ENCODE measurements around the gene HOXD8.

The HOXD8 gene

GRCh38 chr2:176130957-176131847 is 1.7 kb downstream of the HOXD8 start:
- DNase-seq = no peak

DNA sequence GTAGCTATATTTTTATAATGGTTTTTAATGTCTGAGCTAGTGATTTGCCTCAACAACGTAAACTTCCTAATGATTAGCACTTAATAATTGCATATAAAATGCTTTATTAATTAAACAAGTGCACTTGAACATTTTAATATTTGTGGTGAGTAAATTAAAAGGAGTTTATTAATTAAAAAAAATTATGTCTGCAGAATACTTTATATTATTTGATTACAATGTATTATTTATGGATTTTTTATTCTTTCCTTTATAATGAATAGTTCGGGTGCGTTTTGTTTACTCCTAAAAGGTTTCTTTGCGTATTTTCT is 2.3 kb downstream of the HOXD8 start:
- no peak for DNase-seq

DNA sequence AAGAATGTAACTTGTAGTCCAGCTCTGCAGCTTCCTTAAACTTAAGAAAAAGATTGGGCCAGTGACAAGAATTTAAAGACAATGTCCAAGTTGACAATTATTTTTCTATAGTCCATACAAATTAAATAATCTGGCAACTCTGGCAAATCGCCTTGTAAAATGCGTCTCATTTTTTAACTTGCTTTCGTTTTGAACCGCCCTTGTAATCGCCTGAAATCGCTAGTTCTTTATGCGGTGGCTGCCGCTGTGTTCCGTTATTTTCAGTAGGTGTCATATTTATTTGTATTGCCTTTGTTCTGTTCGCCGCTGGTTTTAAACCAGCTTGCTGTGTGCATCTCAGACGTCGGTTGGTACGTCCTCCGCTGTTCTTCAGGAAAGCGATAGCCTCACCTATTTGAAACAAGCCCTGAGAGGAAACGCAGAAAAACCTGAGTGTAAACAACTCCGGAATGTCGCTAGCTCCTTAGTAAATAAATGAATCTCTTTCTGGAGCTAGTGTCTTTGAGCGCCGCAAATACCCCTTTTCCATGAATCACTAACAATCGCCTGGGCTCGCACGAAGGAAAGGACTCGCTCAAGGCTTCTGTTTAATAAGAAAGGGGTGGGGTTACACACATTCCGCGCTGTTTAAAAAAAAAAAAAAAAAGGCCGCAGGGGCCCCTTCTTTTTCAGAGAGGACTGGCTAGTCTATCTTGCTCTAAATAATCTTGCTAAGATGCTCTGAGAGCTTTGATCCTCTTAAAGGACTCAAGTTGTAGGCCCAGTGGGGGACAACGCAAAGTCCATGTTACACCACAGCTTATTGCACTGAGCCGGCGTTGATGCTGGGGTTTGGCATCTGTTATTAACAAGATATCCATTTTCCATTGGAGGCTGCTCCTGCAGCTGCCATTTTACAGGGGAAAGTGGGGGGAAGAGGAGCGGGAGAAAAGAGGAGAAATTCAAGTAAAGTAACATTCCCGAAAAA is 3.0 kb downstream of the HOXD8 start:
- DNase-seq = peak; percentile 96

DNA sequence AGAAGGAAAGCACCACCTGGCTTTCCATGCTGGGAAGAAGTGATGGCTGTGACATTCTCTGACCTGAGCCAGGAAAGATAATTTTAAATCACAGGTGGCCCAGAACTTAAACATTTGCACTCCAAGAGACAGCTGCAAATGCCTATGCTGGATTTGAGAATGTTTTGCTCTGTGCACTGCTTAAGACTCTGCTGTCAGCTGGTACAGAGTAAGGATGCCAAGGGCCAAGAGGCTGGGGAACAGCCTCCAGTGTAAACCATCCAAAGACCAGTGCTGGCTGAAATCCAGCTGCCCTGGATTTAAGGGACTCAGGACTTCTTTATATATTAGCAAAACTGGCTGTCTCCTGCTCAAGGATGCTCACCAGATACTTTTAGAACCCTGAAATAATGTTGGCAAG is 3.9 kb downstream of the HOXD8 start:
- DNase-seq = peak; percentile 36

- no peak for DNase-seq
Measured at GRCh38 chr2:176134035-176134434, 4.5 kb downstream of the HOXD8 start.

DNA sequence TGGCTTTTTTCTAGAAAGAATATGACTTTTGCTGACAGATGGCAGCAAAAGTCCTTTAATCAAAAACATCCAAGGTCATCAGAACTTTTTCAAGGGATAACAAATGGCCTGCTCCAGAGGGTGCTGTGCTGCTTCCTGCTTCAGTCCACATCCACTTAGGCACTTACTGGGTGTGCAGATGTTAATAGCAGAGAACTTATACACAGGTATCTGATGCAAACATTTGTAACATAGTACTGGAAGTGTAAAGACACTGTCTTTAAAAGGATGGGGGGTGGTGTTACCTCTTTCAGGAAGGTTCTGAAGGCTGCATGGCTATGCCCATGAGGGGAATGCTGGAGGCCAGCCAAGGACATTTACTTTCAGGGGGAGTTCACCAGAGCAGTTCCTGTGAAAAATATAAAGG is 5.5 kb downstream of the HOXD8 start:
- DNase-seq = no peak

DNA sequence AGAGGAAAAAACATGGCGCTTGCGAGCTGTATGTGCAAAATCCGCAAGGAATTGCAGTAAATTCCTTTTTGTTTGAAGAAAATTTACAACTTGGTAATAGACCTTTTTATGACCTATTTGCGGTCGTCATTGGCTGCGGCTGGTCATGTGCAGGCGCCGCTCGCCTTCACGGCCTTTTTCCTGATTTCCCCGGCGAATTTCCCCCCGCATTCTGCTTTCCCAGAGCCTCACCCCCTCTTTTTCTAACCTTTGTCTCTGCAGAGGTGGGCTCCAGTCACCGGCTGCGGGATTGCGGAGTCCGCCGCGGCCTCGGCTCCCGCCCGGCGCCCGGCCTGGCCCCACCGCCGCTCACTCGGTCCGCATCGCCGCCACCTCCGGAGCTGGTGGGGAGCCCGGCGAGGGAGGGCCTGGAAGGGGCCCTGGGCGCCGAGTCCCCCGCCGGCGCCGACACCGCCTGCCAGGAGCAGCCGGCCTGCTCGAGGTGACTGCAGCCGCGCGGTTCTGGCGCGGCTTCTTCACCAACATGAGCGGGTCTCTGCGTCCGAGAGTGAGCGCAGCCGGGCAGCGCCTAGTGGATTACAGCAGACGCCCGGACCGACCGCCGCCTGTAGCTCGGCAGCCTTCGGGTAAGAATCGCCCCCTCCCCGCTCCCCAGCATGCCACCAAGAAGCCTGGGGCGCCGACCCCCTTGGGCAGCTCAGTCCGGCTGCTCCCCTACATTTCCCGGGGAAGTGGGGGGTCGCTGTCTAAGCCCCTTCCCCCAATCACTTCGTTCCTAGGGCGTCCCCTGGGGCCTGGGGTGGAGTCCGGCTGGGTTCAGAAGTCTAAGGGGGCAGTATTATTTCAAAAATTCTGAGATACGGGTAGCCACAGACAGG is 7.1 kb downstream of the HOXD8 start:
- peak; percentile 73 for DNase-seq

- DNase-seq = no peak
Measured at GRCh38 chr2:176137252-176137580, 7.7 kb downstream of the HOXD8 start.

GRCh38 chr2:176137906-176138305 is 8.4 kb downstream of the HOXD8 start:
- DNase-seq = no peak

DNA sequence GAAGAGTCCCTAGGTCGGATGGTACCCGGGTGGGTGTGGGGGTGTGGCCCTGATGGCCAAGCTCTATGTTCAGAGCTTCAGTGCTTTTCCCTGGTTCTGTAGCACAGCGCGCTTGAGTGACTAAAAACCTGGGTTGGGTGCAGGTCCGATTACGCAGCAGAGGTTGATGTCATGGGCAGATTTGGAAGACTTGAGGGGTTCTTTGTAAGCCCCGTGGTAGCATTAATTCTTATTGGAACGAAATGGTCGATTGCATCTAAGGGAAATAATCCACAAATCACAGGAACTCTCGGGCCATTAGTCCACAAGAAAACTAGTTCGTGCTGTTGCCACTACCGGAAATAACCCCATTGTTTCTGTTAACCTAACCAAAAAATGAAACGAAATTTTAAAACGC is 9.0 kb downstream of the HOXD8 start:
- DNase-seq = no peak

- DNase-seq = no peak
Measured at GRCh38 chr2:176138923-176139660, 9.6 kb downstream of the HOXD8 start.

GRCh38 chr2:176139661-176140512 is 10.4 kb downstream of the HOXD8 start:
- no peak for DNase-seq

DNA sequence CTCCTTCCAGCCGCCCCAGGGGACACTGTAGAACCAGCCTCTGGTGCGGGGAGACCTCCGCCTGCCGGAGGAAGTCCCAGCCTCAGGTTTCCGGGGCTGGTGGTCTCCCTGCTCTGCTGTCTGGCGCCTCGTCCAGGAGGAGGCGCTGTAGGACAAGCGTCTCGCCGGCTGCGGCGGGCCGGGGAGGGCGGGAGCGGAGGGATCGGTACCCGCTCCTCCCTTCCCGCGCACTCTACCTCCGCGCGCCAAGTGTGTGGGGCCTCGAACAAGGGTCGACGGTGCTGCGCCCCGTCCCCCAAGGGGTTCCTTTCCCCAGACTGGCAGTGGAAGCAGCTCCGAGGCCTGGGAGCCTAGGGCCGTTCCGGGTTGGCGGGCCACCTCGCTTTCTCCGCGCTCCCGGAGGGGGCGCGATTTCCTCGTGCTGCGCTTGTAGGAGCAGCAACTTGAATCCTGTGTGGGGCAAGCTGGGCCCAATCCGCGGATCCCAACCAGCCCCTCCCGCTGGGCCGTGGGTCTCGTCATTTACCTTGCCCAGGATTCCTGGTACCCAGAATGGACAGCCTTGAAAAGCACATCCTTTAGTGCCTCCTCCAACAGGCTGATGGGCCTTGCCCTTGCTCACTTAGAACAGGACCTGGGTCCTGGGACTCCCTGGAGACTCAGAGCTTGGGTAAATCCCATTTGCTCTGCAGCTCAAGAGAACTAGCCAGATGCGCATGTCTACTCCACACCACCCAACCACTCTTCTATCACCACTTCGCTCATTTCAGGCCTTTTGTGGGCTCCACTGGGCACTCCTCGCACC is 11.2 kb downstream of the HOXD8 start:
- DNase-seq = peak; percentile 93

DNA sequence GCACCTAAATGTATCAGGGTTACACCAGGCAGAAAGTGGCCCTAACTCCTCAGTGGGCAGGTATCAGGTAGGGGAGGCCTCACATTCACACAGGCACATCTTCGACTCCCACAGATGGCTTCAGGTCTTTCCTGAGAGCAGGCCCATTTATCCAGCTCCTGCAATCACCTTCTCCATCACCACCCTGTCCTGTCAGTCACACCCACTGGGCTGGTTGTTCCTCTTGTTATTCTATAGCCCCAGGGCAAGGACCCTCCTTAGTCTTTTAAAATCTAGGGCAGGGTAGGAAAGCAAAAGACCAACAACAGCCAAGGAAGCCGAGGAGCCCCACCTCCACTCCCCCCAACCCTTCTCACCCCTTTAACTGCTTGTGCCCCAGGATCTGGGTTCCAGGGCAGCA is 12.8 kb downstream of the HOXD8 start:
- DNase-seq = no peak

DNA sequence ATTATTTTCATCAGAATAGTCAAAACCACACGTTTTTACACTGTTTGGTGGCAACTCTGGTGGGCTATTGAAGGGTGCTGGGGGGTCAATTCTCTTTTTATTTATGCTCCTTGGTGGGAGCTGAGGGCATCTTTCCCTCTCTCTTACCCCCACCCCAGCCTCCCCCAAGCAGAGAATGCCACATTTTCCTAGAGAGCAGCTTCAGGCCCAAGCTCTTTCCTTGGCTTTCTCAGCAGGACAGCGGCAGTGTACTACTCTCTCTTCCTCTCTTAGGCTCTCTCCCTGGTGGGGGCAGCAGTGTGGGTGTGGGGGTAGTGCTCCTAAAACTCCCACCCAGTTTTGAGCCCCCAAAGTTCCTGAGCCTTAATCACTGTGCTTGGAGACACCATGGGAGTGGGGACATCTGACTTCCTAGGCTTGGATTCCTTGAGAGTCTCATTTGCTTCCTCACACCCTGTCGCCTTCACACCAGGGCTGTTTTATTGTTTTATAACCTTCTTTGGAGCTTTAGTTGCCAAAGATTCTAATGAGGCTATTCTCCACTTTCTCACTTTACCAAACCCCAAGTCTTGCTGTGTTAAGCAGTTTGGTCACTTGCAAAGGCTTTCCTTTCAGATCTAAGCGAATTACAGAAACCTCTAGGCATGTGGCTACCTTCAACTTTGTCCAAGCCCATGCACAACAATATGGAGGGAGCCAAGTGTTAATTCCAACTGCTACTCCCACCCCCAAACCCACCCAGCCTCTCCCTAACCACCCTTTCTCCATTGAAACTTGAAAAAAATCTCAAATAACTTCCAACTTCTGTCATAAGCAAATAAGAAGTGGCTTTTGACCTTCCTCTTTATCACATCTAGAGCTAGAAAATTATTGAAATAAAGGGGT is 15.8 kb downstream of the HOXD8 start:
- DNase-seq = no peak

GRCh38 chr2:176146101-176146500 is 16.6 kb downstream of the HOXD8 start:
- DNase-seq = no peak

- no peak for DNase-seq
Measured at GRCh38 chr2:176146645-176147044, 17.1 kb downstream of the HOXD8 start.

- no peak for DNase-seq
Measured at GRCh38 chr2:176147210-176147799, 17.8 kb downstream of the HOXD8 start.
